A549 (cell line): ENCODE results near the gene FBLIM1. TPM values are rescaled to one million over a fixed set of nuclear protein-coding genes. Genes with fewer than 3 reads are reported as not detected.

Experiments
- ATAC-seq, 2 experiments: fragments of 200-7000 bp in 1 of 2; fragments of >200 bp in 1 of 2; cut with Nextera tagmentation in 1 of 2; cut with Tn5 transposase in 1 of 2; 3 replicates each; pipeline versions ENCODE4 v1.8.0 to v1.9.1; 2018 to 2020; ENCODE audit warnings: mild to moderate bottlenecking in 1 of 2, moderate library complexity in 1 of 2
- CTCF ChIA-PET: fragments of 300-600 bp; sonication (Branson Sonifier 250); formaldehyde crosslinking; extraction: SDS; loops from one replicate; lab custom pipeline; 2021; ENCODE audit warnings: antibody characterized with exemption, inconsistent platforms; lab: Yijun Ruan, JAX
- POLR2A ChIA-PET: fragments of 350-600 bp; formaldehyde crosslinking; extraction: SDS; loops from one replicate; lab custom pipeline; 2021; ENCODE audit warnings: antibody characterized with exemption, inconsistent platforms; lab: Yijun Ruan, JAX
- DNase-seq, 2 experiments: peaks; one replicate each; pipeline versions ENCODE4 v3.0.0 to v3.0.0-alpha.2; 2011 to 2016; ENCODE audit warnings: low read depth in 1 of 2, low spot score in 1 of 2
- FAIRE-seq: peaks from 2 replicates; lab custom pipeline; 2011; peaks lifted over from hg19 to GRCh38; lab: Jason Lieb, UNC
- H3K27ac ChIP-seq, 2 experiments: fragments of >200 bp; sonication (Bioruptor Twin); formaldehyde crosslinking; 3 replicates each; pipeline ENCODE4 v1.5.1; 2016 to 2017
- H3K4me1 ChIP-seq: fragments of >200 bp; sonication (Bioruptor Twin); formaldehyde crosslinking; 3 replicates; pipeline ENCODE4 v1.6.1; 2016
- H3K4me2 ChIP-seq: fragments of >200 bp; sonication (Bioruptor Twin); formaldehyde crosslinking; 3 replicates; pipeline ENCODE4 v1.6.1; 2016
- H3K4me3 ChIP-seq: fragments of >200 bp; sonication (Bioruptor Twin); formaldehyde crosslinking; 3 replicates; pipeline ENCODE4 v1.5.1; 2016
- H3K9me3 ChIP-seq: fragments of >200 bp; sonication (Bioruptor Twin); formaldehyde crosslinking; 3 replicates; pipeline ENCODE4 v1.6.1; 2016
- BHLHE40 ChIP-seq: IDR thresholded peaks from 2 replicates; pipeline ENCODE4 v1.6.1; 2012; ENCODE audit warnings: low read depth, low read length, inconsistent platforms
- CBX2 ChIP-seq: fragments of 200-600 bp; sonication (generic); IDR thresholded peaks from 2 replicates; pipeline ENCODE4 v1.6.1; 2016; ENCODE audit warnings: low read depth, mild to moderate bottlenecking, borderline replicate concordance
- CHD2 ChIP-seq: fragments of 150-350 bp; IDR thresholded peaks from 2 replicates; pipeline ENCODE4 v1.6.1; 2014; ENCODE audit warnings: low read length; ENCODE audit not compliant: partially characterized antibody
- CHD4 ChIP-seq: fragments of 200-600 bp; sonication (generic); IDR thresholded peaks from 2 replicates; pipeline ENCODE4 v1.6.1; 2016; ENCODE audit warnings: antibody characterized with exemption, mild to moderate bottlenecking, borderline replicate concordance
- ESRRA ChIP-seq: fragments of 150-350 bp; IDR thresholded peaks from 2 replicates; pipeline ENCODE4 v1.6.1; 2014; ENCODE audit warnings: mild to moderate bottlenecking, low read length, borderline replicate concordance
- FOSB ChIP-seq: fragments of 250-450 bp; sonication (Bioruptor Pico); IDR thresholded peaks from 2 replicates; pipeline ENCODE4 v1.5.0; 2020; ENCODE audit warnings: mild to moderate bottlenecking, moderate library complexity
- HDAC2 ChIP-seq: fragments of 200-600 bp; sonication (generic); IDR thresholded peaks from 2 replicates; pipeline ENCODE4 v1.6.1; 2016
- HEYL ChIP-seq: fragments of 250-450 bp; sonication (Bioruptor Pico); IDR thresholded peaks from 2 replicates; pipeline ENCODE4 v1.8.0; 2021; ENCODE audit warnings: mild to moderate bottlenecking, moderate library complexity
- HOXB13 ChIP-seq: fragments of 250-450 bp; sonication (Bioruptor Pico); IDR thresholded peaks from 2 replicates; pipeline ENCODE4 v1.5.0; 2020; ENCODE audit warnings: low read depth, mild to moderate bottlenecking, moderate library complexity
- JUN ChIP-seq, 2 experiments: fragments of >200 bp; sonication (Bioruptor Twin); formaldehyde crosslinking; IDR thresholded peaks; 2 replicates in 1 of 2; 3 replicates in 1 of 2; pipeline ENCODE4 v1.6.1; 2016 to 2017
- KDM5A ChIP-seq: fragments of 200-600 bp; sonication (generic); IDR thresholded peaks from 2 replicates; pipeline ENCODE4 v1.6.1; 2016; ENCODE audit warnings: antibody characterized with exemption, mild to moderate bottlenecking
- MAFK ChIP-seq: fragments of 450-650 bp; IDR thresholded peaks from 2 replicates; pipeline ENCODE4 v1.6.1; 2014; ENCODE audit not compliant: partially characterized antibody
- MAZ ChIP-seq: fragments of 150-350 bp; IDR thresholded peaks from 2 replicates; pipeline ENCODE4 v1.6.1; 2014; ENCODE audit warnings: antibody characterized with exemption, low read depth, low read length, borderline replicate concordance
- PHF8 ChIP-seq: fragments of 200-600 bp; sonication (generic); IDR thresholded peaks from 2 replicates; pipeline ENCODE4 v1.6.1; 2016; ENCODE audit warnings: low read depth, mild to moderate bottlenecking, antibody characterized with exemption, moderate library complexity, borderline replicate concordance
- POLR2AphosphoS2 ChIP-seq: conservative IDR thresholded peaks from 2 replicates; pipeline ENCODE4 v1.6.1; 2012; ENCODE audit warnings: low read length, improper control_type of control experiment, inconsistent platforms
- REST ChIP-seq: fragments of 200-600 bp; sonication (generic); IDR thresholded peaks from 2 replicates; pipeline ENCODE4 v1.6.1; 2016; ENCODE audit warnings: antibody characterized with exemption, mild to moderate bottlenecking, moderate library complexity
- TP53 ChIP-seq: fragments of 250-450 bp; sonication (Bioruptor Pico); IDR thresholded peaks from 2 replicates; pipeline ENCODE4 v1.5.0; 2021; ENCODE audit warnings: mild to moderate bottlenecking, moderate library complexity
- USF2 ChIP-seq: fragments of 450-650 bp; IDR thresholded peaks from 2 replicates; pipeline ENCODE4 v1.6.1; 2014; ENCODE audit warnings: antibody characterized with exemption
- ZC3H11A ChIP-seq: fragments of 450-650 bp; IDR thresholded peaks from 2 replicates; pipeline ENCODE4 v1.6.1; 2014; ENCODE audit warnings: antibody characterized with exemption, mild to moderate bottlenecking
- ZFP36 ChIP-seq: fragments of 450-650 bp; IDR thresholded peaks from 2 replicates; pipeline ENCODE4 v1.6.1; 2014; ENCODE audit warnings: borderline replicate concordance; ENCODE audit not compliant: partially characterized antibody
- ZNF302 ChIP-seq: fragments of 250-450 bp; sonication (Bioruptor Pico); IDR thresholded peaks from 2 replicates; pipeline ENCODE4 v1.9.0; 2021; ENCODE audit warnings: inconsistent platforms, mild to moderate bottlenecking, moderate library complexity
- ZSCAN20 ChIP-seq: fragments of 250-450 bp; sonication (Bioruptor Pico); IDR thresholded peaks from 2 replicates; pipeline ENCODE4 v1.8.0; 2022; ENCODE audit warnings: mild to moderate bottlenecking, moderate library complexity
- WGBS: methylation state at CpG from one replicate; pipeline ENCODE4 v1.1.6; 2017; ENCODE audit errors: missing lambda C conversion rate; 5-methylcytosine and 5-hydroxymethylcytosine counted together
- polyA plus RNA-seq, 4 experiments: library from polyadenylated mRNA; depleted of rRNA in 3 of 4; stranded (reverse); fragments of >200 nt; fragmentation: RNase III in 1 of 4; extraction: RNeasy Plus Mini Kit Qiagen cat#74134 plus additional on column Dnase treatment in 1 of 4; gene quantifications; 2 replicates in 3 of 4; 3 replicates in 1 of 4; pipeline ENCODE4 v1.2.3, GENCODE V29; 2011 to 2017
- TF ChIP-seq, protein P1 (sequence below): fragments of >200 bp; sonication (Bioruptor Twin); formaldehyde crosslinking; IDR thresholded peaks from 3 replicates; pipeline ENCODE4 v1.5.1; 2016

Gene FBLIM1
- polyA plus RNA-seq, 2 of the 4 experiments (the other 2 are of a cell fraction): 24.6 to 38.1 TPM

DNA sequence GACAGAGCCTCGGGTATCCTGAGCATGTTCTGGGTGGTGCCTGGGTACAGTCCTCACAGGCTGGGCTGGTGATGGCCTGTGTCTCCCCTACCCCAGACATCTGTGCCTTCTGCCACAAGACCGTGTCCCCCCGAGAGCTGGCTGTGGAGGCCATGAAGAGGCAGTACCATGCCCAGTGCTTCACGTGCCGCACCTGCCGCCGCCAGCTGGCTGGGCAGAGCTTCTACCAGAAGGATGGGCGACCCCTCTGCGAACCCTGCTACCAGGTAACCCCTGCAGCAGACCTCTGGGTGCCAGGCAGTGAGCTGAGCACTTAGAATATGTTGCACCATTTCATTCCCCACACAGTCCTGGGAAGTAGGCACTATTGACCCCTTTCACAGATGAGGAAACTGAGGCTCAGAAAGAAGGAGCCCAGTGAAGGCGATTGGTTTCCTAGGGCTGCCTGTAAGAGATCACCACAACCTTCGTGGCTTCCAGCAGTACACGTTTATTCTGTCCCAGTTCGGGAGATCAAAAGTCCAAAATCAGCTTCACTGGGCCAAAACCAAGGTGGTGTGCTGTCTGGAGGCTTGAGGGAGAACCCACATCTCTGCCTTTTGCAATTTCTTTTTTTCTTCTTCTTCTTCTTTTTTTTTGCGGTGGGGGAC is 11.8 kb downstream of the FBLIM1 start:
- Histone ChIP-seq H3K4me3 (no peak overlapping the region), H3K4me2 (no peak overlapping the region), H3K27ac (no peak overlapping the region), H3K4me1 (peaks cover 4% of the 10 kb centered on the region; the same call in 2 of the 3 replicates), H3K9me3 (no peaks in the 10 kb centered on the region)
- 89% methylated on average over 8 of the region's 14 CpGs for WGBS
- no peak for TF ChIP-seq BHLHE40
- TF ChIP-seq CHD2: no peak
- no peak for TF ChIP-seq ZSCAN20 (CRISPR knock-in tag)
- no peak for TF ChIP-seq POLR2AphosphoS2
- TF ChIP-seq HOXB13 (CRISPR knock-in tag): no peak
- TF ChIP-seq ZFP36: no peak
- no peak for TF ChIP-seq TP53 (CRISPR knock-in tag)
- no peak for TF ChIP-seq ESRRA
- DNase-seq (no peak), FAIRE-seq (no peak), ATAC-seq (no peak)
- ChIA-PET CTCF (interaction anchor here (0.8 to 1.0 kb wide), 2 partner anchors 10 to 22 kb away, joined by 4 to 6 read pairs; no protein-coding TSS in a partner anchor), POLR2A (no interaction called here)

- FAIRE-seq (no peak), ATAC-seq (peak; percentile 25 to 35; a peak in 4 of 6 replicates), DNase-seq (no peak)
- 55% methylated on average over 4 of the region's 6 CpGs for WGBS
- ChIA-PET CTCF (interaction anchor here (0.8 to 1.0 kb wide), 2 partner anchors 9 to 31 kb away, joined by 3 read pairs; no protein-coding TSS in a partner anchor), POLR2A (no interaction called here)
- Histone ChIP-seq H3K4me1 (peaks cover 9% of the 10 kb centered on the region; the same call in 2 of the 3 replicates), H3K27ac (peak overlapping the region in 1 of 2 experiments; percentile 52; a peak in 2 of 6 replicates), H3K9me3 (no peaks in the 10 kb centered on the region), H3K4me2 (no peak overlapping the region), H3K4me3 (no peak overlapping the region)
- TF ChIP-seq, protein P1, sequence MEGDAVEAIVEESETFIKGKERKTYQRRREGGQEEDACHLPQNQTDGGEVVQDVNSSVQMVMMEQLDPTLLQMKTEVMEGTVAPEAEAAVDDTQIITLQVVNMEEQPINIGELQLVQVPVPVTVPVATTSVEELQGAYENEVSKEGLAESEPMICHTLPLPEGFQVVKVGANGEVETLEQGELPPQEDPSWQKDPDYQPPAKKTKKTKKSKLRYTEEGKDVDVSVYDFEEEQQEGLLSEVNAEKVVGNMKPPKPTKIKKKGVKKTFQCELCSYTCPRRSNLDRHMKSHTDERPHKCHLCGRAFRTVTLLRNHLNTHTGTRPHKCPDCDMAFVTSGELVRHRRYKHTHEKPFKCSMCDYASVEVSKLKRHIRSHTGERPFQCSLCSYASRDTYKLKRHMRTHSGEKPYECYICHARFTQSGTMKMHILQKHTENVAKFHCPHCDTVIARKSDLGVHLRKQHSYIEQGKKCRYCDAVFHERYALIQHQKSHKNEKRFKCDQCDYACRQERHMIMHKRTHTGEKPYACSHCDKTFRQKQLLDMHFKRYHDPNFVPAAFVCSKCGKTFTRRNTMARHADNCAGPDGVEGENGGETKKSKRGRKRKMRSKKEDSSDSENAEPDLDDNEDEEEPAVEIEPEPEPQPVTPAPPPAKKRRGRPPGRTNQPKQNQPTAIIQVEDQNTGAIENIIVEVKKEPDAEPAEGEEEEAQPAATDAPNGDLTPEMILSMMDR: no peak
- TF ChIP-seq ZC3H11A (no peak), PHF8 (no peak), FOSB (CRISPR knock-in tag) (no peak), CBX2 (no peak)
Observed at GRCh38 chr1:15771836-15772515, 13.4 kb downstream of the FBLIM1 start.

- Histone ChIP-seq H3K4me3 (no peak overlapping the region), H3K4me1 (peaks cover 27% of the 10 kb centered on the region), H3K9me3 (no peaks in the 10 kb centered on the region), H3K4me2 (no peak overlapping the region), H3K27ac (peak overlapping the region in 1 of 2 experiments; percentile 52; a peak in 3 of 6 replicates)
- no peak for ATAC-seq
- FAIRE-seq: no peak
- TF ChIP-seq HEYL (CRISPR knock-in tag) (no peak), CHD2 (no peak), HDAC2 (no peak), MAZ (no peak), REST (no peak), ZNF302 (CRISPR knock-in tag) (no peak), JUN (IDR thresholded peaks at IDR 0.05) (no peak), MAFK (no peak), CHD4 (no peak), USF2 (no peak), KDM5A (no peak)
- no peak for DNase-seq
- POLR2A ChIA-PET: interaction anchor here (0.6 to 0.9 kb wide), 2 partner anchors 19 to 23 kb away, joined by 3 read pairs; no protein-coding TSS in a partner anchor
- CTCF ChIA-PET: interaction anchor here (0.6 to 1.9 kb wide), 3 partner anchors 24 to 130 kb away, joined by 3 to 7 read pairs (median 3); no protein-coding TSS in a partner anchor
- 89% methylated on average over 2 of the region's 2 CpGs for WGBS
Observed at GRCh38 chr1:15775706-15776105, 17.1 kb downstream of the FBLIM1 start.
